ENCODE results near the gene FAM107B.

GRCh38 chr10:14513123-14513522 lies 261.6 kb downstream of the FAM107B start:
- no peak for TF ChIP-seq RCOR1 (IDR thresholded peaks at IDR 0.05; ENCODE audit: insufficient replicate concordance, low read length)
- no peak for TF ChIP-seq CTCF (conservative IDR thresholded peaks at IDR 0.05; ENCODE audit: low read depth, low read length)
- TF ChIP-seq POLR2A (IDR thresholded peaks at IDR 0.05; ENCODE audit: low read depth, low read length), result no peak
- no peak for TF ChIP-seq RFX5 (IDR thresholded peaks at IDR 0.05; ENCODE audit: low read depth, low read length)
- no peak for TF ChIP-seq MAZ (IDR thresholded peaks at IDR 0.05; ENCODE audit: borderline replicate concordance, low read depth, low read length)
- no peak for TF ChIP-seq USF2 (IDR thresholded peaks at IDR 0.05; ENCODE audit: low read depth, low read length)
- no peak for TF ChIP-seq BHLHE40 (IDR thresholded peaks at IDR 0.05; ENCODE audit: low read depth, low read length)
- no peak for TF ChIP-seq CEBPB (IDR thresholded peaks at IDR 0.05; ENCODE audit: low read depth, low read length)
- TF ChIP-seq MXI1 (IDR thresholded peaks at IDR 0.05; ENCODE audit: borderline replicate concordance, low read depth, low read length), result no peak
- TF ChIP-seq ELK1 (IDR thresholded peaks at IDR 0.05; ENCODE audit: borderline replicate concordance, low read depth, low read length), result no peak
- TF ChIP-seq RAD21 (IDR thresholded peaks at IDR 0.05; ENCODE audit: low read length), result no peak

Data from IMR-90 (cell line).